SK-N-MC (cell line): ENCODE data around the gene SHROOM1.

Experiments
- EZH2 ChIP-seq: fragments of 200-600 bp; sonication (generic); IDR thresholded peaks from one replicate; pipeline ENCODE4 v1.6.1; 2017; ENCODE audit warnings: antibody characterized with exemption
- FOXP2 ChIP-seq: optimal IDR thresholded peaks from 2 replicates; pipeline ENCODE3; 2011; ENCODE audit warnings: mild to moderate bottlenecking, moderate library complexity; ENCODE audit not compliant: insufficient read depth; ENCODE audit errors: extremely low read length, control extremely low read depth
- POLR2AphosphoS5 ChIP-seq: IDR thresholded peaks from 2 replicates; pipeline ENCODE4 v1.6.1; 2012; ENCODE audit warnings: mild to moderate bottlenecking, low read depth, low read length, borderline replicate concordance

DNA sequence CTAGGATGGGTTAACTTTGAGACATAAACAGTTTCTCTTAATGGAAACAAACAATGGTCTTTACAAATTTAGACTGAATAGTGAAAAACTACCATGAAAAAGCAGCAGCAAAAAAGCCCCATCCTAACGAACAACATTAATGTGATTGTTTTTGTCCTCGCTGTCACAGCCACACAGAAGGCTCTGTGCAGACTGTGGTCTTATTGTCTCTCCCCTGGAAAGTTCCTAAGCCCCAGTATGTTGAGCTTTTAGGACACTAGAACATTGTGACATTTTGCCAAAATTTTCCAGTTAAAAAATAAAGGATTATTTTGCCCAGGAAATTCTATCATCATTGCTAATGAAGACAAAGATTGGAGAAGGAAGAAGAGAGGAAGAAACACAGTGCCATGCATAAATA, 29.9 kb downstream of the SHROOM1 start:
- TF ChIP-seq POLR2AphosphoS5 (no peak), EZH2 (no peak), FOXP2 (no peak)
